Panc1 (cell line): Measurements from ENCODE around the gene RP2. TPM values are rescaled to one million over a fixed set of nuclear protein-coding genes. Genes with fewer than 3 reads are reported as not detected.

Experiments used
- ATAC-seq: fragments of 200-7000 bp; cut with Tn5 transposase; 2 replicates; pipeline ENCODE4 v1.9.1; 2020; ENCODE audit warnings: mild to moderate bottlenecking, moderate library complexity
- BruUV-seq: library from RNA; stranded (reverse); fragments of 400-500 nt; replicated peaks from 2 replicates; lab custom pipeline; 2021; lab: Mats Ljungman, UMichigan
- CTCF ChIA-PET: fragments of 300-600 bp; sonication (Branson Sonifier 250); formaldehyde crosslinking; loops from one replicate; lab custom pipeline; 2022; ENCODE audit warnings: antibody characterized with exemption; lab: Charles Lee
- POLR2A ChIA-PET: fragments of 300-600 bp; sonication (Branson Sonifier 250); formaldehyde crosslinking; loops from one replicate; lab custom pipeline; 2022; ENCODE audit warnings: antibody characterized with exemption; lab: Charles Lee
- DNase-seq: peaks from one replicate; pipeline ENCODE4 v3.0.0-alpha.2; 2010; ENCODE audit warnings: low read depth, low spot score
- H3K27ac ChIP-seq: 2 replicates; pipeline ENCODE4 v1.5.1; 2011; ENCODE audit warnings: mild to moderate bottlenecking, low read length, inconsistent platforms
- H3K27me3 ChIP-seq: fragments of 200-500 bp; sonication (Bioruptor generic); 2 replicates; pipeline ENCODE4 v1.6.0; 2014; ENCODE audit warnings: low read length, inconsistent platforms; ENCODE audit not compliant: control insufficient read depth, insufficient read depth
- H3K36me3 ChIP-seq: fragments of 200-500 bp; sonication (Bioruptor generic); 2 replicates; pipeline ENCODE4 v1.5.1; 2014; ENCODE audit warnings: inconsistent platforms, mild to moderate bottlenecking, low read length, moderate library complexity; ENCODE audit not compliant: control insufficient read depth, insufficient read depth
- H3K4me1 ChIP-seq: 2 replicates; pipeline ENCODE4 v1.5.1; 2011; ENCODE audit warnings: inconsistent platforms, mild to moderate bottlenecking, low read length, moderate library complexity; ENCODE audit not compliant: control insufficient read depth, insufficient read depth
- H3K4me3 ChIP-seq, 2 experiments: 2 replicates each; pipeline ENCODE4 v1.5.1; 2011 to 2012; ENCODE audit warnings: low read depth in 2 of 2, low read length in 2 of 2, mild to moderate bottlenecking in 2 of 2, inconsistent platforms in 1 of 2, moderate library complexity in 1 of 2
- H3K9me3 ChIP-seq: fragments of 200-500 bp; sonication (Bioruptor generic); 2 replicates; pipeline ENCODE4 v1.5.1; 2014; ENCODE audit warnings: low read depth, mild to moderate bottlenecking, inconsistent platforms, low read length, moderate library complexity; ENCODE audit not compliant: control insufficient read depth, insufficient read depth
- POLR2AphosphoS5 ChIP-seq: IDR thresholded peaks from 2 replicates; pipeline ENCODE4 v1.6.1; 2012; ENCODE audit warnings: mild to moderate bottlenecking, low read depth, low read length, moderate library complexity
- SIN3A ChIP-seq: IDR thresholded peaks from 2 replicates; pipeline ENCODE4 v1.6.1; 2012; ENCODE audit warnings: low read depth, mild to moderate bottlenecking, low read length, moderate library complexity, borderline replicate concordance; ENCODE audit not compliant: insufficient read depth
- TCF7L2 ChIP-seq: IDR thresholded peaks from 2 replicates; pipeline ENCODE4 v1.6.1; 2011; ENCODE audit warnings: mild to moderate bottlenecking, low read depth, low read length, inconsistent platforms
- in situ Hi-C: cut with HindIII; loops from 2 replicates; pipeline ENCODE4 v1.10.0; 2016; ENCODE audit warnings: low sequenced_read_pairs, low pct_unique_long_range_greater_than_20kb
- intact Hi-C: fragments of 100-400 bp; cut with micrococcal nuclease; formaldehyde crosslinking; loops from one replicate; pipeline ENCODE4 v1.10.0; 2022; ENCODE audit not compliant: unreplicated experiment
- total RNA-seq: library from RNA; stranded (reverse); gene quantifications from one replicate; pipeline ENCODE4 v1.2.1, GENCODE V29; 2021; ENCODE audit not compliant: unreplicated experiment
- TF ChIP-seq, protein P1 (sequence below), 2 experiments: IDR thresholded peaks; 2 replicates each; pipeline ENCODE4 v1.6.1; 2011 to 2012; ENCODE audit warnings: low read depth in 2 of 2, control low read depth in 1 of 2, low read length in 1 of 2, mild to moderate bottlenecking in 1 of 2, moderate library complexity in 1 of 2; ENCODE audit not compliant: insufficient read depth in 1 of 2
- TF ChIP-seq, protein P2 (sequence below): fragments of 450-650 bp; IDR thresholded peaks from 2 replicates; pipeline ENCODE4 v1.5.1; 2017; ENCODE audit warnings: mild to moderate bottlenecking

Gene RP2
- total RNA-seq, 1 experiment from 2014 or later, result 17.3 TPM

DNA sequence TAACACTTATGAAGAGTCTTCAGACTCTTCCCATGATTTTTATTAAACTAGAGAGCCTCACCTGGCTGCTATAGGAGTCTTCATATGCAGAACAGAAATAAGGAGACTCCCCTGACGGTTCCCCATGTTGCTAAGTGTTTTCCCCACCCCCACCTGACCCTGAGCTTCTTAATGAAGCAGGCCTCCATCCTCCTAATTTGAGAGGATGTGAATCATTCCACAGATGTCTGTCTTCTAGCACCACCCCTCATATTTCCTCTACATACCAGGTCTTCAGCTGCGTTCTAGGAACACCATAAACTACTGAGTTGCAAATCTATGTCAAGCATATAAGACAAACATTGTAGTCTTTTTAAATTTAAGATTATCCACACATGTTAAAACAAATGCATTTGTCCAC, 36.9 kb downstream of the RP2 start:
- Histone ChIP-seq H3K27ac (no peak overlapping the region), H3K4me3 (no peak overlapping the region), H3K9me3 (no peaks in the 10 kb centered on the region), H3K36me3 (no peaks in the 10 kb centered on the region), H3K27me3 (no peaks in the 10 kb centered on the region), H3K4me1 (no peaks in the 10 kb centered on the region)
- in situ Hi-C loops (no loop called here), intact Hi-C loops (no loop called here)
- CTCF ChIA-PET, result no interaction called here
- no peak for TF ChIP-seq TCF7L2
- TF ChIP-seq, protein P1, sequence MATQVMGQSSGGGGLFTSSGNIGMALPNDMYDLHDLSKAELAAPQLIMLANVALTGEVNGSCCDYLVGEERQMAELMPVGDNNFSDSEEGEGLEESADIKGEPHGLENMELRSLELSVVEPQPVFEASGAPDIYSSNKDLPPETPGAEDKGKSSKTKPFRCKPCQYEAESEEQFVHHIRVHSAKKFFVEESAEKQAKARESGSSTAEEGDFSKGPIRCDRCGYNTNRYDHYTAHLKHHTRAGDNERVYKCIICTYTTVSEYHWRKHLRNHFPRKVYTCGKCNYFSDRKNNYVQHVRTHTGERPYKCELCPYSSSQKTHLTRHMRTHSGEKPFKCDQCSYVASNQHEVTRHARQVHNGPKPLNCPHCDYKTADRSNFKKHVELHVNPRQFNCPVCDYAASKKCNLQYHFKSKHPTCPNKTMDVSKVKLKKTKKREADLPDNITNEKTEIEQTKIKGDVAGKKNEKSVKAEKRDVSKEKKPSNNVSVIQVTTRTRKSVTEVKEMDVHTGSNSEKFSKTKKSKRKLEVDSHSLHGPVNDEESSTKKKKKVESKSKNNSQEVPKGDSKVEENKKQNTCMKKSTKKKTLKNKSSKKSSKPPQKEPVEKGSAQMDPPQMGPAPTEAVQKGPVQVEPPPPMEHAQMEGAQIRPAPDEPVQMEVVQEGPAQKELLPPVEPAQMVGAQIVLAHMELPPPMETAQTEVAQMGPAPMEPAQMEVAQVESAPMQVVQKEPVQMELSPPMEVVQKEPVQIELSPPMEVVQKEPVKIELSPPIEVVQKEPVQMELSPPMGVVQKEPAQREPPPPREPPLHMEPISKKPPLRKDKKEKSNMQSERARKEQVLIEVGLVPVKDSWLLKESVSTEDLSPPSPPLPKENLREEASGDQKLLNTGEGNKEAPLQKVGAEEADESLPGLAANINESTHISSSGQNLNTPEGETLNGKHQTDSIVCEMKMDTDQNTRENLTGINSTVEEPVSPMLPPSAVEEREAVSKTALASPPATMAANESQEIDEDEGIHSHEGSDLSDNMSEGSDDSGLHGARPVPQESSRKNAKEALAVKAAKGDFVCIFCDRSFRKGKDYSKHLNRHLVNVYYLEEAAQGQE (IDR thresholded peaks at IDR 0.05; ENCODE audit: insufficient read depth in 1 of 2, low read depth in 2 of 2, low read length in 1 of 2), result no peak
- no peak for TF ChIP-seq POLR2AphosphoS5
- TF ChIP-seq, protein P2, sequence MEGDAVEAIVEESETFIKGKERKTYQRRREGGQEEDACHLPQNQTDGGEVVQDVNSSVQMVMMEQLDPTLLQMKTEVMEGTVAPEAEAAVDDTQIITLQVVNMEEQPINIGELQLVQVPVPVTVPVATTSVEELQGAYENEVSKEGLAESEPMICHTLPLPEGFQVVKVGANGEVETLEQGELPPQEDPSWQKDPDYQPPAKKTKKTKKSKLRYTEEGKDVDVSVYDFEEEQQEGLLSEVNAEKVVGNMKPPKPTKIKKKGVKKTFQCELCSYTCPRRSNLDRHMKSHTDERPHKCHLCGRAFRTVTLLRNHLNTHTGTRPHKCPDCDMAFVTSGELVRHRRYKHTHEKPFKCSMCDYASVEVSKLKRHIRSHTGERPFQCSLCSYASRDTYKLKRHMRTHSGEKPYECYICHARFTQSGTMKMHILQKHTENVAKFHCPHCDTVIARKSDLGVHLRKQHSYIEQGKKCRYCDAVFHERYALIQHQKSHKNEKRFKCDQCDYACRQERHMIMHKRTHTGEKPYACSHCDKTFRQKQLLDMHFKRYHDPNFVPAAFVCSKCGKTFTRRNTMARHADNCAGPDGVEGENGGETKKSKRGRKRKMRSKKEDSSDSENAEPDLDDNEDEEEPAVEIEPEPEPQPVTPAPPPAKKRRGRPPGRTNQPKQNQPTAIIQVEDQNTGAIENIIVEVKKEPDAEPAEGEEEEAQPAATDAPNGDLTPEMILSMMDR, result no peak
- no peak for TF ChIP-seq SIN3A
- DNase-seq (no peak), ATAC-seq (no peak)
- POLR2A ChIA-PET, result no interaction called here
- BruUV-seq, result no TSS peak

DNA sequence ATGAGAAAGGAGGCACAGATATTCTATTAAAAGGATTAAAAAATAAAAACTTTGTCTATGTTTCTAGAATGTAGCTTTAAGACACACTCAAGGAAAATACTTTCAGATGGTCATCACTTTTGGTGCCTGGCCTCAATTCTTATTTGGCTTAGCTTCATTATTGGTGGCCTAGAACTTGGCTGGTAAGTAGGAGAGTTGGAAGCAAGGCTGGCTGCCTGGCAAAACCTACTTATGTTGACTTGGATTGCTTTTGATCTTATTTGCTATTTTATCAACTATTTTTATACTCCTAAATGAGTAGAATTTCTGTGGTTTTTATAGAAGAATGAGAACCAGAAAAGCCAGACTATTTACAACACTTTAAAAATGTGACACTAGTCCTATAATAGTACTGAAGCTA, 40.1 kb downstream of the RP2 start:
- BruUV-seq, result no TSS peak
- Histone ChIP-seq H3K27me3 (no peaks in the 10 kb centered on the region), H3K36me3 (peaks cover 3% of the 10 kb centered on the region; the same call in 1 of the 2 replicates), H3K9me3 (no peaks in the 10 kb centered on the region), H3K4me3 (no peak overlapping the region), H3K4me1 (no peaks in the 10 kb centered on the region), H3K27ac (no peak overlapping the region)
- ChIA-PET POLR2A (no interaction called here), CTCF (no interaction called here)
- DNase-seq, result no peak
- no peak for ATAC-seq
- intact Hi-C loops (no loop called here), in situ Hi-C loops (no loop called here)
- TF ChIP-seq, protein P1 (IDR thresholded peaks at IDR 0.05; ENCODE audit: insufficient read depth in 1 of 2, low read depth in 2 of 2, low read length in 1 of 2), result no peak
- no peak for TF ChIP-seq SIN3A
- no peak for TF ChIP-seq TCF7L2
- TF ChIP-seq, protein P2, result no peak
- no peak for TF ChIP-seq POLR2AphosphoS5
